CD4-positive, alpha-beta memory T cell (primary cell): Measurements from ENCODE around the gene ADIPOR1. TPM values are rescaled to one million over a fixed set of nuclear protein-coding genes. Genes with fewer than 3 reads are reported as not detected.

Experiments
- CTCF ChIA-PET: fragments of 350-600 bp; sonication (Branson Sonifier 250); formaldehyde crosslinking; loops from one replicate; lab custom pipeline; 2021; ENCODE audit warnings: inconsistent platforms; ENCODE audit not compliant: partially characterized antibody; lab: Charles Lee
- POLR2A ChIA-PET: fragments of 350-600 bp; sonication (Branson Sonifier 250); formaldehyde crosslinking; loops from one replicate; lab custom pipeline; 2021; ENCODE audit not compliant: partially characterized antibody; lab: Charles Lee
- DNase-seq, 5 donors: peaks; one replicate each; pipeline versions ENCODE4 v3.0.0 to v3.0.0-alpha.2; 2020 to 2022; ENCODE audit warnings: mixed read lengths in 1 of 5
- H3K27ac ChIP-seq: one replicate; pipeline ENCODE4 v1.7.0; 2013; ENCODE audit warnings: low read depth, low read length
- H3K27me3 ChIP-seq: 2 replicates; pipeline ENCODE4 v1.7.0; 2013; ENCODE audit warnings: mild to moderate bottlenecking, low read length, moderate library complexity; ENCODE audit not compliant: insufficient read depth
- H3K36me3 ChIP-seq: 2 replicates; pipeline ENCODE4 v1.7.0; 2013; ENCODE audit warnings: mild to moderate bottlenecking, low read length, moderate library complexity; ENCODE audit not compliant: insufficient read depth
- H3K4me1 ChIP-seq: 2 replicates; pipeline ENCODE4 v1.7.0; 2013; ENCODE audit warnings: mild to moderate bottlenecking, low read length, moderate library complexity; ENCODE audit not compliant: insufficient read depth
- H3K4me3 ChIP-seq, 2 donors: one replicate each; pipeline ENCODE4 v1.7.0; 2013; ENCODE audit warnings: low read length in 2 of 2, mild to moderate bottlenecking in 1 of 2
- H3K9me3 ChIP-seq, 2 donors: one replicate each; pipeline ENCODE4 v1.7.0; 2013; ENCODE audit warnings: low read length in 2 of 2, control low read depth in 1 of 2; ENCODE audit not compliant: control insufficient read depth in 1 of 2
- H3K27ac Mint-ChIP-seq, 7 donors: one replicate each; pipeline ENCODE4 v1.8.0; 2020 to 2021; ENCODE audit warnings: mixed read lengths in 7 of 7, mild to moderate bottlenecking in 6 of 7, inconsistent platforms in 3 of 7, moderate library complexity in 3 of 7
- H3K27me3 Mint-ChIP-seq, 2 donors: one replicate each; pipeline ENCODE4 v1.8.0; 2020 to 2021; ENCODE audit warnings: mixed read lengths in 2 of 2
- H3K36me3 Mint-ChIP-seq, 2 donors: one replicate each; pipeline ENCODE4 v1.8.0; 2020 to 2021; ENCODE audit warnings: mixed read lengths in 2 of 2, inconsistent platforms in 1 of 2, mild to moderate bottlenecking in 1 of 2
- H3K4me1 Mint-ChIP-seq, 4 donors: one replicate each; pipeline ENCODE4 v1.8.0; 2020 to 2021; ENCODE audit warnings: mixed read lengths in 4 of 4, mild to moderate bottlenecking in 1 of 4
- H3K4me3 Mint-ChIP-seq, 8 donors: one replicate each; pipeline ENCODE4 v1.8.0; 2020 to 2021; ENCODE audit warnings: mixed read lengths in 8 of 8, mild to moderate bottlenecking in 7 of 8, moderate library complexity in 6 of 8, inconsistent platforms in 3 of 8
- H3K9me3 Mint-ChIP-seq, 8 donors: one replicate each; pipeline ENCODE4 v1.8.0; 2020 to 2021; ENCODE audit warnings: mixed read lengths in 8 of 8, mild to moderate bottlenecking in 5 of 8, inconsistent platforms in 3 of 8, moderate library complexity in 1 of 8
- intact Hi-C: fragments of 100-400 bp; cut with micrococcal nuclease; formaldehyde crosslinking; loops from one replicate; pipeline ENCODE4 v1.15.1; 2023
- polyA plus RNA-seq, 2 donors: library from polyadenylated mRNA; unstranded; fragments of 300-500 nt; fragmentation: Illumina TruSeq; gene quantifications; one replicate each; pipeline ENCODE4 v1.2.3, GENCODE V29; 2021
- total RNA-seq, 2 experiments: library from RNA; stranded (reverse); gene quantifications; one replicate each; pipeline ENCODE4 v1.2.3, GENCODE V29; 2021

ADIPOR1 gene
- total and polyA plus RNA-seq, 4 experiments from 2014 or later: 52.6 to 164 (median 78.3) TPM

DNA sequence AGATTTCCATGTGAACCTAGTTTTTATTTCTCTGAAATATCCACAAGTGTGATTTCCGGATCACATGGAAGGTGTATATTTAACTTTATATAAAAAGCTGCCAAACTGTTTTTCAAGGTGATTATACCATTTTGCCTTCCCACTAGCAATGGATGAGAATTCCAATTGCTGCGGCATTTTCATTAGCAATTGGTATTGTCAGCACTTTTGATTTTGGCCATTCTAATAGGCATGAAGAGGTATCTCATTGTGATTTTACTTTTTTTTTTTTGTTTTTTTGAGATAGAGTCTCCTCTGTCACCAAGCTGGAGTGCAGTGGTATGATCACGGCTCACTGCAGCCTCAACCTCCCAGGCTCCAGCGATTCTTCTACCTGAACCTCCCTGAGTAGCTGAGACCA, 13.9 kb upstream of the ADIPOR1 start:
- Mint-ChIP-seq H3K27me3 (peaks cover 4 to 7% of the 10 kb centered on the region in 2 donors), H3K4me1 (peaks cover 11 to 20% (median 15%) of the 10 kb centered on the region in 4 donors), H3K36me3 (peaks cover 0 to 2% of the 10 kb centered on the region in 2 donors), H3K4me3 (no peak overlapping the region), H3K27ac (no peak overlapping the region), H3K9me3 (no peaks in the 10 kb centered on the region)
- H3K27me3 ChIP-seq: no peaks in the 10 kb centered on the region
- H3K27ac ChIP-seq: no peak overlapping the region
- no peaks in the 10 kb centered on the region for H3K9me3 ChIP-seq
- no peak overlapping the region for H3K4me3 ChIP-seq
- peaks cover 16% of the 10 kb centered on the region for H3K4me1 ChIP-seq
- CTCF ChIA-PET: interaction anchor here (2.8 kb wide), 1 partner anchor 27 kb away, joined by 12 read pairs; no protein-coding TSS in a partner anchor
- intact Hi-C loops: no loop called here
- H3K36me3 ChIP-seq: no peaks in the 10 kb centered on the region
- POLR2A ChIA-PET: no interaction called here
- DNase-seq: no peak

DNA sequence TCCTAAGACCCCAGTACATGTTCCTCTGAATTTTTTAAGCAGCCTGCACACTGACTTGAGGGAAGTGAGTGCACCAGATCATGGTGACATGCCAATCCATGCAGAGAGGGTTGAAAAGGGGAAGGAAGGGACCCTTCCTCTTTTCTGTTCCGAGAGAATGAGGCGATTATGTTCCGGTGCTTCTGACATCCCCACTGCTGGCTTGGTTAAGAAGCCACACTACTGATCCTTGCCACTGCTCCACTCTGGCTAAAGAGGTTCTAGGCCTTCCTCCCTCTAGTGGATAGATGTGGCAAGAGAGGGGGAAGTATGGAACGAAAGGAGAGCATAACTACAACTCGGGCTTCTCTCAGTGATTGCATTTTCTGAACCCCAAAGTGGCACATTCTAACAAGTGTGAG, 10.8 kb upstream of the ADIPOR1 start:
- Histone ChIP-seq H3K36me3 (no peaks in the 10 kb centered on the region), H3K27me3 (no peaks in the 10 kb centered on the region), H3K4me3 (no peak overlapping the region), H3K9me3 (no peaks in the 10 kb centered on the region), H3K4me1 (peaks cover 29% of the 10 kb centered on the region), H3K27ac (peak overlapping the region; percentile 52)
- peak overlapping the region; percentile 3 to 87 (median 75) for H3K27ac Mint-ChIP-seq
- peak overlapping the region in 5 of 8 donors; percentile 9 to 68 (median 35) for H3K4me3 Mint-ChIP-seq
- H3K27me3 Mint-ChIP-seq: no peaks in the 10 kb centered on the region
- peak; percentile 21 to 59 (median 29) for DNase-seq
- intact Hi-C loops: loop anchor here (5.0 kb wide), 1 partner anchor 58 kb away; the partner anchor contains the start of gene PPFIA4
- POLR2A ChIA-PET: interaction anchor here (0.9 to 1.8 kb wide), 5 partner anchors 36 to 158 kb away, joined by 3 to 24 read pairs (median 7); partner anchors contain the start of genes KLHL12, PCAT6, RABIF and TMEM183A
- H3K36me3 Mint-ChIP-seq: peaks cover 0 to 10% of the 10 kb centered on the region in 2 donors
- peaks cover 14 to 36% (median 22%) of the 10 kb centered on the region in 4 donors for H3K4me1 Mint-ChIP-seq
- H3K9me3 Mint-ChIP-seq: no peaks in the 10 kb centered on the region
- CTCF ChIA-PET: interaction anchor here (1.2 to 2.3 kb wide), 6 partner anchors 15 to 536 kb away, joined by 3 to 9 read pairs (median 5); partner anchors contain the start of gene KLHL12

DNA sequence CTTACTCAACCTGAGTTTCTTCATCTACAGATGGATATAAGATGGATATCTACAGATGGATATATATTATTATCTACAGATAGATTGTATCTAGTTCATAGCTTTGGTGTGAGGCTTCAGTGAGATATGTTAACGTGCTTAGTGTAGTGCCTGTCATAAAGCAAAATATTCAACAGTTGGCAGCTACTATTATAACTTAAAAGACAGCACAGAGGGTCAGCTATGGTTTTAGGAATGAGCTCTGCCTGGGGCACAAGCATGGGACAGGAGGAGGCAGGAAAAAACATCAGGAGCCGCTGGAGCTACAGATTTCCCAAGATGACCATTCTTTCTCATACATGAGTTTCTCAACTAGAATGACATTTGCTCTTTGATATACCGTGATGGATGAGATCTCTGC, 10.2 kb upstream of the ADIPOR1 start:
- H3K4me3 Mint-ChIP-seq: peak overlapping the region; percentile 91 to 98 (median 94)
- CTCF ChIA-PET: interaction anchor here (0.6 to 2.3 kb wide), 11 partner anchors 9 to 536 kb away, joined by 3 to 9 read pairs (median 4); partner anchors contain the start of gene KLHL12
- POLR2A ChIA-PET: interaction anchor here (0.9 to 1.9 kb wide), 10 partner anchors 12 to 1139 kb away, joined by 3 to 24 read pairs (median 5); partner anchors contain the start of genes IPO9, KLHL12, PCAT6 and PPFIA4
- Histone ChIP-seq H3K27me3 (no peaks in the 10 kb centered on the region), H3K9me3 (no peaks in the 10 kb centered on the region), H3K36me3 (no peaks in the 10 kb centered on the region), H3K27ac (peak overlapping the region; percentile 52), H3K4me3 (peak overlapping the region in 1 of 2 donors; percentile 65), H3K4me1 (peaks cover 29% of the 10 kb centered on the region)
- no peak for DNase-seq
- H3K27me3 Mint-ChIP-seq: no peaks in the 10 kb centered on the region
- intact Hi-C loops: loop anchor here (5.0 kb wide), 1 partner anchor 59 kb away; the partner anchor contains the start of gene PPFIA4
- peak overlapping the region; percentile 30 to 96 (median 92) for H3K27ac Mint-ChIP-seq
- H3K36me3 Mint-ChIP-seq: peaks cover 4 to 13% of the 10 kb centered on the region in 2 donors
- H3K9me3 Mint-ChIP-seq: no peaks in the 10 kb centered on the region
- H3K4me1 Mint-ChIP-seq: peaks cover 14 to 36% (median 22%) of the 10 kb centered on the region in 4 donors

DNA sequence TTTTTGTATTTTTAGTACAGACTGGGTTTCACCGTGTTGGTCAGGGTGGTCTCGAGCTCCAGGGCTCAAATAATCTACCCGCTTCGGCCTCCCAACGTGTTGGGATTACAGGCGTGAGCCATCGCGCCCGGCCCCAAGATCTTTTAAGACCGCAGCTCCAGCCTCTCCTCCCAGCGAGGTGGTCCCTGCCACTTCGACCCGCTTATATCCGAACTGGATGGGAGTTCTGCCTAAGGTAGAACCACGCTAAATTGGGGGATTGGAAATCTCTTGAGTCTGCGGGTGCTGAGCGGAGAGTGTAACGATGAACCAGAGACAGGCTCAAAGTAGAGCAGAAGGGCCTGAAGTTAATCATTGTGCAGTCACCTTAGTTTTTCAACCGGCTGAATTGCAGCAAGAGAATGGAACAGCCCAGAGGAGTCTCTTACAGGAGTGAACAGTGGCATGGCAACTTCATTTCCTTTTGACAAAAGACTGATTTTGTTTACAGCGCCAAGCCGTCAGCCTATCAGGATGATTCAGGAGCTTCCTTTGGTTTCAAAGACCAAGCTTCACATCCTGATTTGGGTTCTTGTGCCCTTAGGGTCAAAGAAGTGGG, 9.7 kb upstream of the ADIPOR1 start:
- Mint-ChIP-seq H3K27ac (peak overlapping the region; percentile 91 to 96 (median 93)), H3K36me3 (peaks cover 8 to 18% of the 10 kb centered on the region in 2 donors), H3K9me3 (no peaks in the 10 kb centered on the region), H3K27me3 (no peaks in the 10 kb centered on the region), H3K4me1 (peaks cover 14 to 36% (median 22%) of the 10 kb centered on the region in 4 donors), H3K4me3 (peak overlapping the region; percentile 91 to 98 (median 94))
- H3K36me3 ChIP-seq: no peaks in the 10 kb centered on the region
- H3K4me3 ChIP-seq: peak overlapping the region; percentile 65 to 67
- DNase-seq: peak in 4 of 5 donors; percentile 21 to 37 (median 34)
- intact Hi-C loops: loop anchor here (1.0 to 5.0 kb wide), 5 partner anchors 9 to 79 kb away; partner anchors contain the start of genes ADIPOR1, KLHL12 and PPFIA4
- ChIA-PET CTCF (interaction anchor here (0.6 to 2.3 kb wide), 13 partner anchors 9 to 537 kb away, joined by 3 to 9 read pairs (median 3); partner anchors contain the start of gene KLHL12), POLR2A (interaction anchor here (0.9 to 1.9 kb wide), 11 partner anchors 11 to 1138 kb away, joined by 3 to 24 read pairs (median 5); partner anchors contain the start of genes IPO9, KLHL12, PCAT6 and PPFIA4)
- peak overlapping the region; percentile 52 for H3K27ac ChIP-seq
- peaks cover 29% of the 10 kb centered on the region for H3K4me1 ChIP-seq
- no peaks in the 10 kb centered on the region for H3K27me3 ChIP-seq
- H3K9me3 ChIP-seq: no peaks in the 10 kb centered on the region

DNA sequence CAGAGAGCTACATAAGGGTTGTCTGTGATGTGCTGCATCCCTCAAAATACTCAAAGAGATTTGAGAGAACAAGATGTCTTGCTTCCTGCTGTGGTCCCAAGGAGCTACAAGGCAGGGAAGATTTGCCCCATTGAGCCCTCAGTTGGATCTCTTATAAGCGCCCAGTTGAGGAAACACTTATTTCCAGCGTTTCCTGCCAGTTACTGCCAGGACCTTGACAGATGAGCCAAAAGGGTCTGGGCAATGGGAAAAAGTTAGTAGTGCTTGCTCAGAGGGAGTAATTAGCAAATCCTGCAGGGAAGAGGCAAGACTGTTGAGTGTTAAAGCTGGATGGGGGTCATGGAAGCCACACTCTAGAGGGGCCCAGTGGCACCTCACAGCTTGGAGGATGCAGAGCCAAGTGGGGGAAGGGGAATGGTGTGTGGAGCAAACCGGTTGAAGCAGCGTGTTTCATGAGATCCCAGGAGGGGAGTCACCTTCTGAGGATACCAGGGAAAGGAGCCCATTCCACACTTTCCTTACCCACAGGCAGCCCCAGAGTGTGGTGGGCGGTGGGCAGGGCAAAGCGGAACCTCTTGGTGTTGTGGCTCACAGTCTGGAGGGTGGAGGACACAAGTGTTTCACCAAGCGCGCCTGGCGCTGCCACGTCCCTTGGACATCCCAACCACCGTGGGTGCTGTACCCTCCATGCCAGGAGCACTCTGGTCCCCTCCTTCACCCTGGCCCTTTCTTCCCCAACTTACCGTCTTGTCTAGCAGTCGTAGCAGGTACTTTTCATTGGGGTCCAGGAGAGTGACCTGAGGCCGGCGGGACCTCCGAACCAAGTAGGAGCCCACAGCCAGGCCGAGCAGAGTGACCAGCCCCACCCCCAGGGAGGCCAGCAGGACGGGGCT, 8.1 kb upstream of the ADIPOR1 start:
- H3K27ac Mint-ChIP-seq: peak overlapping the region; percentile 75 to 90 (median 87)
- intact Hi-C loops: loop anchor here (2.0 to 5.0 kb wide), 2 partner anchors 33 to 61 kb away; partner anchors contain the start of gene PPFIA4
- H3K27me3 Mint-ChIP-seq: no peaks in the 10 kb centered on the region
- Histone ChIP-seq H3K27ac (peak overlapping the region; percentile 89), H3K4me1 (peaks cover 29% of the 10 kb centered on the region), H3K27me3 (no peaks in the 10 kb centered on the region), H3K36me3 (no peaks in the 10 kb centered on the region), H3K4me3 (peak overlapping the region; percentile 21 to 88), H3K9me3 (no peaks in the 10 kb centered on the region)
- no peaks in the 10 kb centered on the region for H3K9me3 Mint-ChIP-seq
- H3K36me3 Mint-ChIP-seq: peaks cover 14 to 25% of the 10 kb centered on the region in 2 donors
- peaks cover 14 to 36% (median 22%) of the 10 kb centered on the region in 4 donors for H3K4me1 Mint-ChIP-seq
- H3K4me3 Mint-ChIP-seq: peak overlapping the region; percentile 74 to 95 (median 82)
- ChIA-PET POLR2A (interaction anchor here (1.0 to 1.9 kb wide), 6 partner anchors 8 to 832 kb away, joined by 3 to 7 read pairs (median 4); partner anchors contain the start of genes ADIPOR1, KLHL12, PPFIA4 and TMEM183A), CTCF (interaction anchor here (2.3 kb wide), 1 partner anchor 12 kb away, joined by 9 read pairs; no protein-coding TSS in a partner anchor)
- DNase-seq: peak in 1 of 5 donors; percentile 44

DNA sequence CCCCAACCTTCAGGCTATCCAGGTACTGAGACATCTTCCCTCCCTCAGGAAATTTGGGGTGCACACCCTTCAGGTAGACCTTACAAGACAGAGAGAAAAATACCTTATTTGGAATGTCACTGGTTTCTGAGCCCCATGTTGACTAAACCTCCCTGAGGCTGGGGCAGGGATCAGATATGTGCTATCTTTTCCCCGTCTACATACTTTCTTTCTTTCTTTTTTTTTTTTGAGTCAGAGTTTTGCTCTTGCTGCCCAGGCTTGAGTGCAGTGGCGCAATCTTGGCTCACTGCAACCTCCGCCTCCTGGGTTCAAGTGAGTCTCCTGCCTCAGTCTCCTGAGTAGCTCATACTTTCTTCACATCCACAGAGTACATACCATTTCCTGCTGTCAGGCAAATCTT, 7.3 kb upstream of the ADIPOR1 start:
- CTCF ChIA-PET: no interaction called here
- Histone ChIP-seq H3K27ac (no peak overlapping the region), H3K9me3 (no peaks in the 10 kb centered on the region), H3K4me3 (no peak overlapping the region), H3K36me3 (no peaks in the 10 kb centered on the region), H3K27me3 (no peaks in the 10 kb centered on the region), H3K4me1 (peaks cover 29% of the 10 kb centered on the region)
- no peak for DNase-seq
- intact Hi-C loops: loop anchor here (5.0 kb wide), 1 partner anchor 62 kb away; the partner anchor contains the start of gene PPFIA4
- H3K36me3 Mint-ChIP-seq: peaks cover 17 to 27% of the 10 kb centered on the region in 2 donors
- POLR2A ChIA-PET: interaction anchor here (1.1 kb wide), 1 partner anchor 833 kb away, joined by 3 read pairs; no protein-coding TSS in a partner anchor
- H3K4me1 Mint-ChIP-seq: peaks cover 14 to 36% (median 22%) of the 10 kb centered on the region in 4 donors
- H3K4me3 Mint-ChIP-seq: peak overlapping the region in 7 of 8 donors; percentile 69 to 95 (median 80)
- peak overlapping the region; percentile 4 to 90 (median 87) for H3K27ac Mint-ChIP-seq
- H3K27me3 Mint-ChIP-seq: no peaks in the 10 kb centered on the region
- no peaks in the 10 kb centered on the region for H3K9me3 Mint-ChIP-seq
